GM21737 (cell line): ENCODE results near the gene KEL.

Source experiments
- ATAC-seq: cut with Tn5 transposase; IDR thresholded peaks from one replicate; pipeline ENCODE4 v1.9.1; 2021; ENCODE audit warnings: mild to moderate bottlenecking, moderate library complexity; ENCODE audit not compliant: unreplicated experiment

KEL gene

GRCh38 chr7:142932386-142933091 lies 29.6 kb downstream of the KEL start:
- ATAC-seq = no peak

DNA sequence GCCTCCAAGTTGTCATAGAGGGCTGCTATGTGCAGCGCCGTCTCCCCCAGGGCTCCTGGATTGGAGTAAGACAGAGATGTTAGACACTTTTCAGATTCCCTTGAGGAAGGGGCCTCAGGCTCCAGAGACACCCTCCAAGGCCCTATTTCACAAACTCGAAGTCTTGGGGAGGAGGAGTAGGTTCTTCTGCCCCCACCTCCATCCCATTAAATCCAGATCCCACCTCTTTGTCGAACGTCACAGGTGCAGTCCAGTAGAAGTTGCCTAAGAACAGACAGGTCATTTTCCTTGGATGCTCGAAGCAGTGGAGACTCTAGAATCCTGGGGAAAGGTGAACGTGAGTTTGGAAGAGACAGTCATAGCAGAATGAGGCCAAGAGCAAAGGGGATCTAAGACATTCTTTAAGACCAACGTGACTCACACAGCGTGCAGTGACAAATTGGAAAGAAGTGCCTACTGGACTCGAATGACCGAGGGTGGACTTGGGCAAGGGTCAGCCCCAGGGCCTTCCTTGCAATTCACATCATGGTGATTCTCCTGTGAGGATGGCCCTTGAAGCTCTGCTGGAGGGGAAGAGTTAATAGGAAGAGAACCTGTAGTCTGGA lies 31.9 kb downstream of the KEL start:
- no peak for ATAC-seq

DNA sequence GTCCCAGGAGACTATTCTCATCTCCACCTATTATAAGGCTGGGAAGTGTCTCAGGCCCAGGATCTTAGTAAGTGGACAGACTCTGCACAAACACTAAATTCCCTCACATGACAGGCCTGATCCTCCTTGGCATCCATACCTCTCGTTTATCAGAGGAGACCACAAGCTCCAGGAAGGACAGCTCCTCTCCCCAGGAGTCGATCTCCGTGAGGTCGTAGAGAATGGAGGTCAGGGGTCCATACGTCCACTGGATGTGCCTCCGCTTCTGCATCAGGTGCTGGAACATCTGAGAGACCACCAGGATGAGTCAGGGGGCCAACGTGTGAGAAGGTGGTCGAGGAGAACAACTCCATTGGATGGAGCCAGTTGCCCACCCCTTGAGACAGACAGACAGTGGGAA lies 34.2 kb downstream of the KEL start:
- ATAC-seq = no peak

GRCh38 chr7:142927085-142927745 lies 34.9 kb downstream of the KEL start:
- ATAC-seq = no peak

DNA sequence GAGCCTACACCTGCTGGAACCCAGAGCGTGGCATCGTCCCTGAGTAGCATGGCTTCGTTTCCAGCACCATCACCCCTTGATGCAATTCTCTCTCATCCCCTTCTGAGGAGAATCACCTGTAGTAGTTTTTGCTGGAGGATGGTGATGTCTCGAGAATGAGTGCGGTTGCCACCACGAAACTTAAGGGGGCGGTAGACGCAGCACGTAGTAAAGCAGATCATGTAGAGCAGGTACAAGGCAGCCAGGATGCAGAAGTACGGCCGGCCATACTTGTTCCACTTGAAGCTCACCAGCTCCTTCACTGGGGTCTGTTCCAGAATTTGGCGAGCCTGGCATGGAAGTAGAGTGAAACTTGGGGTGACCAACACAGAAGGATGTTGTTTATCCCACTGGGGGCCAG lies 36.8 kb downstream of the KEL start:
- no peak for ATAC-seq

GRCh38 chr7:142923391-142923790 lies 38.8 kb downstream of the KEL start:
- ATAC-seq = no peak

- ATAC-seq = no peak
Measured at GRCh38 chr7:142919656-142920055, 42.5 kb downstream of the KEL start.

DNA sequence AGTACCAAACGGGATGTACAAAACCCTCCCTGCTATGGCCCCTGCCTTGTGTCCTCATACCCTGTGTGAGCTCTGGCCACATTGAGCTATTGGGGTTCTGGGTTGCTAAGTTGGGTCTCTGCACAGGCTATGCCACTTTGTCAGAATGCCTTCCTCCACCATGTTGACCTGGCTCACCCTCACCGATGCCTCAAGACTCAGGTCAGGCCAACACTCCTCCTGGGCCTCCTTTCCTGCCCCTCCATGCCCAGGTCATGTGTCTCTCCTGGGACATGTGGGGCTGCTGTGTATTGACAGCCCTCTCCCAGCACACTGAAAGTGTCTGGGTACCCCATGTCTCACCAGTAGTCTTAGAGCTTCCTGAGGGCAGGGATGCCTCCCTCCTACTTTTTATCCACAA lies 43.3 kb downstream of the KEL start:
- no peak for ATAC-seq

GRCh38 chr7:142917447-142917846 lies 44.7 kb downstream of the KEL start:
- ATAC-seq = no peak

- no peak for ATAC-seq
Measured at GRCh38 chr7:142916508-142916907, 45.7 kb downstream of the KEL start.

DNA sequence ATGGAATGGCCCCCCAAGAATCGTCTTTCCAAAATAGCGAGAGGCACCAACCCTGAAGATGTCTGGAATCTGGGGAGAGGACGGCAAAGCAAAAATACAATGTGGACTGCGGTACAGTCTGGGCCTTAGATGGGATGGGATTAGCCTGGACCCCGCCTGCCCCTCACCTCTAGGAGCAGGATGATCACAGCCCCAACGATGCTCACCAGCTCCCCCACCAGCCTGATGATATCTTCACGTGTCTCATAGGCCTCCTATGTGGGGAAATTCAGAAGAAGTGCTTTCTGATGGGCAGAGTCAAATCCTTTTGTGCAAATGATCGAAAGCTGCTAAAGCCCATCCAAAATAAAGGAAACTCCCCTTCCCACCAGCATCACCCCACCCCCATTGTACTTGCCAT lies 46.8 kb downstream of the KEL start:
- ATAC-seq = no peak

DNA sequence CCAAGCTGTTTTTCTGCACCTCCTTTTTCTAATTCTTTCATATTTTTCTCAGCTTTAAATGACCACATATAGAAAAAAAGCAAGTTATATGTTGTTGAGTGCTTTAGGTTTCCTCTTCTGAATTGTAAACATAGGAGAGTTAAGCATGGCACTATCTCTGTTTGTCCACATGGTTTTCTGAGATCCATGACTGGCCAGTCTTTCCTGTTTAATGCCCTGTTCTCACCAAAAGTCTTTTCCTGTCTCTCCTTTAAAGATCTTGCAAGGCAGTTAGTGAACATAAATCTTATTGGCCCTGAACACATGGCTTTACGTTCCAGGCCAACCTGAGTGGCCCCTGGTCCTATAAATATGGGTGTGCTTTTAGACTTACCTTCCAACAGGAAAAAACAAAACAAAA lies 48.0 kb downstream of the KEL start:
- no peak for ATAC-seq

- no peak for ATAC-seq
Measured at GRCh38 chr7:142913566-142913965, 48.6 kb downstream of the KEL start.

DNA sequence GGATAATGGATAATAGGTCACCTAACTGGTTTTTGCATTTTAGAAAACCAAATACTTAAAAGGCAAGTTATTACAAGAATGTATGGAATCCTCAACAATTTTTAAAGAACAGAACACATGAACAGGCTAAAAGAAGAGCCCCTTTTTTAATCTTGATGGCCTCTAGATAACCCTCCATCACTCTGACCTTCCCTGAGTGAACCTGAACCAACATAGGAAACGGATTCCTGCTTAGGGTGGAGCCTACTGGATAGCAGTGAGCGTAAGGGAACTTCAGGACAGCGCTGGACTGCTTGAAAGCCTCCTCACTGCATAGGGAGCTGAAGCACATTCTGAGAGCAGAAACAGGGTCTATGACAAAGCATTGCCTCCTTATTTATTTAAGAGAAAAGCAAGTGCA lies 49.1 kb downstream of the KEL start:
- no peak for ATAC-seq

DNA sequence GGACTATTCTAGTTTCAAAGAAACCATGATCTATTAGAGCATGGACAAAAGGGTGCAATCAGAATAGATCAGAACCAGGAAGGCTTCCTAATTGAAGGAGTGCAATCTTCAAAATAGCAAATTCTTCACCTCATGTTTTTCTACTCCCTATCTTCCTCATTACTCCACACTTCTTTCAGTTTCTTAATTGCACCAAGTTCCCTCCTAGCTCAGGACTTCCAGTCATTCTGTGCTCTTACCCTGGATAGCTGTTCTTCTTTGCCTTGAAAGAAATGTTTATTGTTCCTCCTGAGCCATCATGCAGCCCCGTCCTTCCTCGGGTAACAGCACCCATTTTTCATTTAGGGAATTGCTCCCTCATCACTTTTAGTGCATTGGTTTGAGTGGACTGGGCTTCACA lies 51.7 kb downstream of the KEL start:
- ATAC-seq = no peak

GRCh38 chr7:142910031-142910433 lies 52.1 kb downstream of the KEL start:
- no peak for ATAC-seq

DNA sequence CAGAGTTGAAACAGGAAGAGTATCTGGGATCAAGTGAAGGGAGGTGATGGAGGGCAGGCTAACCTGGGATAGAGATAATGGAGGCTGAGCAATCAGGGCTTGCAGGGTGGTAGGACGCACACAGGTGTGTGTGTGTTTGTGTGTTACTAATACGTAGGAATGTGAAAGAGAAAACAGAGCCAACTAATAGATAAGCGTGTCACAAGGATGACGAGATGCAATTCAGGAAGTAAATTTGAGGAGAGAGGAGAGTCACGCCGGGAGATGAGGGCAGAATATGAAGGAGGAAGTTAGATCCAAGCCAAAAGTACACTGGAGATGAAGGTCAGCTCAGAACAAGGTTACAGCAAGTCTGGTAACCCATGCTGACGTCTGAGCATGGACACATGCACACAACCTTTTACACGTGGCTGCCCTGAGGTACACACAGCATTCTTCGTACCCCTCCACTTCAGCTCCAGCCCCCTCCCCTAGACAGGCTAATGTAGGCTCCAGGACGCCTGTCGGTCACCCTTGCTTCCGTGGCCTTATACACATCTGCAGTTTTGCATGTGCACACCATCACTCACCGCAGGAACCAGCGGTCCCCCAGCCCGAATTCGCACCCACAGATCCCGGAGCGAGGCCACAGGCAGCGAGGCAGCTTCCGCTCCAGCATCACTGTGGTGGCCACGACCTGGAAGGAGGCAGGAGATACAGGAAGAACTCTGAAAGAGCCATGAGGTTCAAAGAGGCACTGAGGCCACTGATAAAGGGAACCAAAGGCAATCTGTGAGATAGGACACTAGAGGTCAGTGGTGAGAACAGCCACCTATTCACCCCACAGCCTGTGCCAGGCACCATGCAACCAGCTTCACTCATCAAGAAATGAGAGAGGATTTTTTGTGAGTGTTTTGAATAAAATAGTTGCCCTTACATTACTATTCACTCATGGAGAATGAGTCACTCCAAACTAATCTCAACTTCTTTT lies 53.0 kb downstream of the KEL start:
- ATAC-seq = no peak

DNA sequence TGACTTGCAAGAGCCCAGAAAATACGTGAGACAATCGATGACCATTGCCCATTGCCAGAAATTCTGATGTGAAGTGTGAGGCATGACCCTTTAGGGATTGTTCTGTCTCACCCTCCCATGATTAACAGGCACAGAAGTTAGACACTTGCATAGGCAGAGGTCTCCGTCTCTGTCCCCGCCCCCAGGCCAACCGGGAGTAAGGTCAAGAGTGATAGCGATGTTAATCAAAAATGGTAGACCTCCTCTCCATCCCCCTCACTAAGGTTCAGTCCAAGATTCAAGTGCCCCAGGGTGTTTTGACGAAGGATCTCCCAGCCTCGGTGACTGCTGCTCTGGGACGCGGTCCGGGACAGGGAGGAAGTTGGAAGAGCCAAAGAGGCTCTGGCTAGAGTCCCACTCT lies 53.9 kb downstream of the KEL start:
- ATAC-seq = no peak

GRCh38 chr7:142906643-142907042 lies 55.5 kb downstream of the KEL start:
- no peak for ATAC-seq

DNA sequence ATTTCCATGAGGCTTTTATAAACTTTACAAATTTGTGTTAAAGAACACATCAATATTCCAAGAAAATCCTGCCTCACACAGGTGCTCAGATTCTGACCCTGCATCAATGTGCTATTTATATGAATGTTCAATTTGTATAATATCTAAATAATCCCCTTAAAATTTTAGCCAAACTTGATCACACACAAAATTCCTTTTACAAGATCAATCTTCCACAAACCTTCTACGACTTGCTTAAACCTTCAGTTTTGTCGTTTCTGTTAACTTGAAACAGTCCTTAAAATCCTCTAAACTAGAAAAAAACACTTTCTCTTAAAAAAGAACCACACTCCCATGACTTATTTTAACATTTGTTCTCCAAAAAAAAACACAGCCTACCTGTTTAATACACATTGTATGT lies 56.4 kb downstream of the KEL start:
- no peak for ATAC-seq

GRCh38 chr7:142904128-142904527 lies 58.0 kb downstream of the KEL start:
- no peak for ATAC-seq
